Endothelial cell (in vitro differentiated cells): ENCODE measurements around the gene NT5DC1. TPM values are rescaled to one million over a fixed set of nuclear protein-coding genes. Genes with fewer than 3 reads are reported as not detected.

Experiments
- DNase-seq: peaks from one replicate; pipeline ENCODE4 v3.0.0; 2021; ENCODE audit warnings: low spot score
- H3K27ac Mint-ChIP-seq: one replicate; pipeline ENCODE4 v1.8.0; 2021; ENCODE audit warnings: mixed read lengths, inconsistent platforms; ENCODE audit not compliant: unreplicated experiment
- H3K27me3 Mint-ChIP-seq: one replicate; pipeline ENCODE4 v1.8.0; 2021; ENCODE audit warnings: mild to moderate bottlenecking, moderate library complexity, mixed read lengths, inconsistent platforms; ENCODE audit not compliant: unreplicated experiment
- H3K36me3 Mint-ChIP-seq: one replicate; pipeline ENCODE4 v1.8.0; 2021; ENCODE audit warnings: mild to moderate bottlenecking, low read depth, mixed read lengths, inconsistent platforms; ENCODE audit not compliant: unreplicated experiment
- H3K4me1 Mint-ChIP-seq: one replicate; pipeline ENCODE4 v1.8.0; 2021; ENCODE audit warnings: mild to moderate bottlenecking, mixed read lengths, inconsistent platforms; ENCODE audit not compliant: unreplicated experiment
- H3K4me3 Mint-ChIP-seq: one replicate; pipeline ENCODE4 v1.8.0; 2021; ENCODE audit warnings: mild to moderate bottlenecking, mixed read lengths, inconsistent platforms; ENCODE audit not compliant: unreplicated experiment
- H3K9me3 Mint-ChIP-seq: one replicate; pipeline ENCODE4 v1.8.0; 2021; ENCODE audit warnings: mixed read lengths, inconsistent platforms; ENCODE audit not compliant: unreplicated experiment
- total RNA-seq: library from RNA; stranded (reverse); fragmentation: NEBNext Ultra II Directional; extraction: Animal tissue kit (Norgen Biotek cat#: 25700); gene quantifications from one replicate; pipeline ENCODE4 v1.2.1, GENCODE V29; 2021; ENCODE audit not compliant: unreplicated experiment
- TF ChIP-seq, protein P1 (sequence below): fragments of 200-600 bp; sonication (generic); IDR thresholded peaks from one replicate; pipeline ENCODE4 v1.5.0; 2021; ENCODE audit warnings: antibody characterized with exemption; ENCODE audit not compliant: unreplicated experiment

NT5DC1 gene
- total RNA-seq, 1 donor from 2014 or later: 33.9 TPM

DNA sequence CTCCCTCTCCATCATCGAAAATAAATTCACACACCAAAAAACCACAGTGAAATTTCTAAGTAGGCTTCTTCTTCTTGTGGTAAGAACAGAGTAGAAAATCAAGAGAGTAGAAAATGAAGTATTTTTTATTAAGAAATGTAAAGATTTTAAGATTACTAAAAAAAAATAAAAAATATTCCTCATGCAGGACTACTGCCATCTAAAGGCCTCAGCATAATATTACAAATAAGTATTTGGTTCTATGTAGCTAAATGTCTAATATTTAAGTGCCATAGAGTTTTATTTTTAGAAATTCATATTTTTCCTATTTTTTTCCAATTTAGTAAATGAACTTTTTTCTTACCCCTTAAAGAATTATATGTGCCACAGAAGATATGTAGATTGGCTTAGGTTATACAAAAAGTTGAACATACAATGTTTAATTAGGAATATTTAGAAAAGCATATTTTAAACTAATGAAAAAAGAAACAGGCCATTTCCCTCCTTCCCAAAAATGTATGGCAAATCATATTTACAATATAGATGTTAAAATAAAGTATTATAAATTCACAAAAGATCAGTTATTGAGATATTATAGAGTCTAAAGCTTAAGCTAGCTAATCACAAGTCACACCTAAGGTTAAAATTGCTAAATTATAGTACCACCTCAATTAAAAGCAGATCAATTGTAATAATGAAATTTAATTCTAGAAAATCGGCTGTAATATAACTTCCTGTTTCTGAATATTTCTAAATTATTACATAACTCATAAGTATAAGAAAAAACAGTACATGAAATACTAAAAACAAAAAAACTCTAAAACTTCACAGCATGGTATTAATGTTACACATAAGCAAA is 3.5 kb upstream of the NT5DC1 start:
- H3K27ac Mint-ChIP-seq: no peak overlapping the region
- peaks cover 15% of the 10 kb centered on the region for H3K4me1 Mint-ChIP-seq
- H3K4me3 Mint-ChIP-seq: no peak overlapping the region
- peaks cover 2% of the 10 kb centered on the region for H3K27me3 Mint-ChIP-seq
- no peaks in the 10 kb centered on the region for H3K36me3 Mint-ChIP-seq
- DNase-seq: no peak
- H3K9me3 Mint-ChIP-seq: peaks cover 4% of the 10 kb centered on the region
- TF ChIP-seq, protein P1, sequence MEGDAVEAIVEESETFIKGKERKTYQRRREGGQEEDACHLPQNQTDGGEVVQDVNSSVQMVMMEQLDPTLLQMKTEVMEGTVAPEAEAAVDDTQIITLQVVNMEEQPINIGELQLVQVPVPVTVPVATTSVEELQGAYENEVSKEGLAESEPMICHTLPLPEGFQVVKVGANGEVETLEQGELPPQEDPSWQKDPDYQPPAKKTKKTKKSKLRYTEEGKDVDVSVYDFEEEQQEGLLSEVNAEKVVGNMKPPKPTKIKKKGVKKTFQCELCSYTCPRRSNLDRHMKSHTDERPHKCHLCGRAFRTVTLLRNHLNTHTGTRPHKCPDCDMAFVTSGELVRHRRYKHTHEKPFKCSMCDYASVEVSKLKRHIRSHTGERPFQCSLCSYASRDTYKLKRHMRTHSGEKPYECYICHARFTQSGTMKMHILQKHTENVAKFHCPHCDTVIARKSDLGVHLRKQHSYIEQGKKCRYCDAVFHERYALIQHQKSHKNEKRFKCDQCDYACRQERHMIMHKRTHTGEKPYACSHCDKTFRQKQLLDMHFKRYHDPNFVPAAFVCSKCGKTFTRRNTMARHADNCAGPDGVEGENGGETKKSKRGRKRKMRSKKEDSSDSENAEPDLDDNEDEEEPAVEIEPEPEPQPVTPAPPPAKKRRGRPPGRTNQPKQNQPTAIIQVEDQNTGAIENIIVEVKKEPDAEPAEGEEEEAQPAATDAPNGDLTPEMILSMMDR: peak; percentile 47

DNA sequence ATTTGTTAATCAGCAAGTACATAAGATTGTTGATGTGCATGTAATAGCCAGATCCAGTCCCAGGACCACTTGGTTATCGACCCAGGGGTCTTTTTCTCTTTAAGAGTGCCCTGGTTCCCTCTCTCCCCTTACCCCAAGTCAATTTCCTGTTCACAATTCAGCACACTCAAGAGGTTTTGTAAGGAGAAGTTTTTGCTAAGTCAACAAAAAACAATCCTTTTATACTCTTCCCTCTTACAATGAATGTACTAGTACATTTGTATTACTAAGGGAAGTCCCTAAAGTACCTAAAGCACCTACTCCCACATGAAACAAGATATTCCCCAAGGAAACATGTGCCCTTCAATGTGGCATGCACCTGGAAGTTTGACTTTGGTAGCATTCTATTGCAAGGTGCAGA is 1.6 kb upstream of the NT5DC1 start:
- no peak for DNase-seq
- H3K9me3 Mint-ChIP-seq: peaks cover 4% of the 10 kb centered on the region
- H3K4me1 Mint-ChIP-seq: peaks cover 22% of the 10 kb centered on the region
- no peak overlapping the region for H3K4me3 Mint-ChIP-seq
- TF ChIP-seq, protein P1: no peak
- H3K27me3 Mint-ChIP-seq: peaks cover 2% of the 10 kb centered on the region
- no peak overlapping the region for H3K27ac Mint-ChIP-seq
- no peaks in the 10 kb centered on the region for H3K36me3 Mint-ChIP-seq

DNA sequence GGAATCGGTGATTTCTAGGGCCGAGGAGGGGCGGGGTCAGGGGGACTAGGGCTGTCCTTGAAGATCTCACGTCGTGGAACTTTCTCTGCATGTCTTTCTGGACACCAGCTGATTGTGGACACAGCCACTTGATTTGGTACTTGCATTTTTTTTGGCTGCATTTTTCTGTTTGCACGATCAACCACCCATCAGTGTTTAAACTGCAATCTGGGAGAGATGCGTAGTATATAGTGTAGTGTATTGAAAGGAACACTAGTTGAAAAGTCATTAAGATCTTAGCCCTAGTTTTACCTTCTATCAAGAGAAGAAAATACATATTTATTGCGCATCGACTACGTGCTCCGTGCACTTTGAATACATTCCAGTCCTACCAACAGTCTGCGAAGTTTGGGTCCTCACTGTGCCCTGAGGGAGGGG is 657 bp downstream of the NT5DC1 start:
- peaks cover 4% of the 10 kb centered on the region for H3K9me3 Mint-ChIP-seq
- H3K36me3 Mint-ChIP-seq: no peaks in the 10 kb centered on the region
- H3K27me3 Mint-ChIP-seq: peaks cover under 1% of the 10 kb centered on the region
- H3K4me1 Mint-ChIP-seq: peaks cover 30% of the 10 kb centered on the region
- DNase-seq: no peak
- TF ChIP-seq, protein P1: no peak
- peak overlapping the region; percentile 95 for H3K4me3 Mint-ChIP-seq
- peak overlapping the region; percentile 79 for H3K27ac Mint-ChIP-seq

DNA sequence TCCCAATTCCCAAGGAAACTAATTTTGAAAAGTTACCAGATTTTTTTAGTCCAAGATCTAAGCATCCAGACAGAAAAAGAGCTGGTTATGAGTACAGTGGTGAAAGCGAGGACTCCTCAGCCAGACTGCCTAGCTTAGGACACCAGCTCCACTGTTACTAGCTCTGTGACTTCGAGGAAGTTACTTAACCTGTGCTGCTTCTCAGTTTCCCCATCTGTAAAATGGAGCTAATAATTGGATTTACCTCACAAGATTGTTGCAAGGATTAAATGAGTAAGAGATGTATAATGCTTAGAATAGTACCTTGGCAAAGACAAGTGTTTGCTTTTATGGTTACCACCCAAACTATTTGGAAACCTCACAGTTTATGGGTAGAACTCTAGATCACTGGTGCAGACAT is 1.1 kb downstream of the NT5DC1 start:
- Mint-ChIP-seq H3K4me3 (peak overlapping the region; percentile 95), H3K36me3 (no peaks in the 10 kb centered on the region), H3K27ac (peak overlapping the region; percentile 79), H3K27me3 (no peaks in the 10 kb centered on the region), H3K9me3 (peaks cover 2% of the 10 kb centered on the region), H3K4me1 (peaks cover 30% of the 10 kb centered on the region)
- DNase-seq: no peak
- TF ChIP-seq, protein P1: no peak

DNA sequence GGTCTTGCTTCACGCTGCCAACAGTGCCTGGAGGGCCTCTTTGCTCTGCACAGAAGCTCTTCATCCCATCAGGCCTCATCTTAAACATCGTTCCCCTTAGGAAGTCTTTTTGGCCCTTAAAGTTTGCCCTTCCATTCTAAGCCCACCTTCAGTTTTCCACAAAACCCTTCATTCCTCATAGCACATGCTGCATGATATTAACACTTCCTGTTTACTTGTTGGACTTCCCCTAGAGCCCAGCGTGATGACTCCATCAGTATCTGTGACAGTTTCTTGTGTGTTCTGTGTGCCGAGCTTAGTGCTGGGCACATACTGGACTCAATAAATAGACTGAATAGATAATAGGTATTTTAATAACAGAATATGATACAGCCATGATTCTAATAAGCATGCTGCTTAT is 2.2 kb downstream of the NT5DC1 start:
- DNase-seq: no peak
- H3K27me3 Mint-ChIP-seq: no peaks in the 10 kb centered on the region
- H3K36me3 Mint-ChIP-seq: no peaks in the 10 kb centered on the region
- H3K4me1 Mint-ChIP-seq: peaks cover 30% of the 10 kb centered on the region
- TF ChIP-seq, protein P1: no peak
- no peak overlapping the region for H3K4me3 Mint-ChIP-seq
- no peak overlapping the region for H3K27ac Mint-ChIP-seq
- H3K9me3 Mint-ChIP-seq: no peaks in the 10 kb centered on the region
